Cerebellar cortex (tissue), 1 donor: ENCODE results near the gene ZNF473.
"Not testable (repeated sequence)": the region's sequence is repeated elsewhere in the genome, so short reads cannot be mapped to it uniquely, and the experiment has no call there.

Source experiments
- DNase-seq: peaks from one replicate; pipeline ENCODE4 v3.0.0-alpha.2; 2015; ENCODE audit warnings: low spot score

ZNF473 gene

GRCh38 chr19:50099696-50100095, 73.9 kb downstream of the ZNF473 start:
- DNase-seq, result not testable (repeated sequence)

GRCh38 chr19:50100946-50101345, 75.1 kb downstream of the ZNF473 start:
- DNase-seq, result not testable (repeated sequence)
